Inferior parietal cortex (tissue), 1 donor: ENCODE data around the gene TRAP1.

Experiments used
- DNase-seq: peaks from one replicate; pipeline ENCODE4 v3.0.0-alpha.2; 2016; ENCODE audit errors: extremely low spot score

Gene TRAP1

DNA sequence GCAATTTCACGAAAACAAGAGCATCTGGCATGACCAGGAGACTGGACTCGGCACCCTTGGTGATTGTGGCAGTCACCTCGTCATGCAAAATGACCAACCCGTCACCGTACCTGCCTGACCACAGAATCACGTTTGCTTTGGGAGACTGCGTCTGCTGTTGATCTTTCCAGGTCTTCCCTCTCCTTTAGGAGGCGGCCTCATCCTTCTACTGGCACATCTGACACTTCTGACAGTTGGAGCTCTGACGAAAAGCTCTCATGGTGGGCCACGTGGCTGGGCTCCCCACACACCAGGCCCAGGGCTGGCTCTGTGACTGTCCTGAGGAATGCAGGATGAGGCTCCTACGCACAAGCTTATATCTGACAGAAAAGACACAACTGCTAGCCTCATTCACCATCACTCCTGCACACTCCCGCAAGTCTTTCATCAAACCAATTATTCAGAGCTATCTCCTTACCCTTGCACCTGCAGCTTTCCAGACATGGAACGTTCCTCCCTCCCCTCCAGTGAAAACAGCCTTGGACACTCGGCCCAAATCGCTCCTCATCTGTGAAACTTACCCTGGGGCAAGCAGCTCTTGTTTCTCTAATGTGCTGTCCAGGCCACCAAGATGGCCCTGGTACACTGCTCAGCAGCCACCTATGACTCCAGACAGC lies 3.6 kb downstream of the TRAP1 start:
- DNase-seq = no peak

DNA sequence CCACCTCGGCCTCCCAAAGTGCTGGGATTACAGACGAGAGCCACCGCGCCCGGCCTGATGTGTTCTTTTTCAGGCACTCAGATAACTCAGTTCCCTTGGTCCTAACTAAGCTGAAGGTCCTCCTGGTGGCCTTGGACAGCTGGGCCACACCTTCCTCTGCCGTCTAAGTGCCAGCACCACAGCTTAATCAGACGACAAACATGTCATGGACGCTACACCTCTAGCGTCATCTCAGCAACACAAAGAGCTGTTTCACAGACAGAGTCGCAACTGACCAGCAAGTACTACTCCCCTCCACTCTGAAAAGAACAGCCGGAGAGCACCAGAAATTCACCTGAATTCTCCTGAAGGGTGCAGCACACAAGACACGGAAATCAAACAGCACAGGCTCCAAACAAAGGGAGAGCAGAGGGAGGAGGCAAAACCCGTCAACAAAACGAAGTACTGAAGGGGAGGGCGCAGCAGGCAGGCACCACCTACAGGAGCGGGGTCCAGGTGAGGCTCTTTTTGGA lies 4.4 kb downstream of the TRAP1 start:
- DNase-seq = no peak

DNA sequence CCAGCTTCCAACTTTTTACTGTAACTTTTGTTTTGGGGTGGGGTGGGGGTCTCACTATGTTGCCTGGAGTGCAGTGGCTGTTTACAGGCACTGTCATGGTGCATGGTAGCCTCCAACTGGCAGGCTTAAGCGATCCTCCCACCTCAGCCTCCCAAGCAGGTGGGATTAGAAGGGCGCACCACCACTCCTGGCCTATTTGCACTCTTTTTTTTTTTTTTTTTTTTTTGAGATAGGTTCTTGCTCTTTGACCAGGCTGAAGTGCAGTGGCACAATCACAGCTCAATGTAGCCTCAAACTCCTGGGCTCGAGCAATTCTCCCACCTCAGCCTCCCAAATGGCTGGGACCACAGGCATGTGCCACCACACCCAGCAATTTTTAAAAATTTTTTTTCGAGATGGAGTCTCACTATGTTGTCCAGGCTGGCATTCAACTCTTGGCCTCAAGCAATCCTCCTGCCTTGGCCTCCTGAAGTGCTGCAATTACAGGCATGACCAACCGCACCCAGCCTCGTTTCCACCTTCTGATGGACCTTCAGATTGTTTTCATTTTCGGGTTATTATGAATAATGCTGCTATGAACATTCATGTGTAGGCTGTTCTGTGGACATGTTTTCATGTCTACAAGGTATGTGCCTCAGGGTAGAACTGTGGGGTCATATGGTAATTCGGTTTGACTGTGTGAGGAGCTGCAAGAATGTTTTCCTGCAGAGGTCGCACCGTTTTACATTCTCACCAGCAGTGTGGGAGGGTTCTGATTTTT lies 10.9 kb downstream of the TRAP1 start:
- no peak for DNase-seq

DNA sequence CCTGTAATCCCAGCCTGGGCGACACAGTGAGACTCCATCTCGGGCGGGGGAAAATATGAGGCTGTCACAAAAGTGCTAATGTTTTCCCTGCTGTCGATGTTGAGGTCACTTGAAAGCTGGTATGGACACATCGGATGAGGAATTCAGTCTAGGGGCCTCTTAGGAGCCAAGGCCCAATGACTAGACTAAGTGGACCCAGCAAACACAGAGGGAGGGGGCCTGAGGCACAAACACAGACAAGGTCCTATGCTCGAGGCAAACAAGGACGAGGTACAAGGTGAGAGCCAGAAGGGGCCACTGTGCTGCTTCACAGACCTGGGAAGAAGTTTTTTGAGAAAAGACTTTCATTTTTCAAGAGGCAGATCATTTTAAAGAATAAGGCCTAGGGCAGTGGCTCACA lies 15.2 kb downstream of the TRAP1 start:
- no peak for DNase-seq

DNA sequence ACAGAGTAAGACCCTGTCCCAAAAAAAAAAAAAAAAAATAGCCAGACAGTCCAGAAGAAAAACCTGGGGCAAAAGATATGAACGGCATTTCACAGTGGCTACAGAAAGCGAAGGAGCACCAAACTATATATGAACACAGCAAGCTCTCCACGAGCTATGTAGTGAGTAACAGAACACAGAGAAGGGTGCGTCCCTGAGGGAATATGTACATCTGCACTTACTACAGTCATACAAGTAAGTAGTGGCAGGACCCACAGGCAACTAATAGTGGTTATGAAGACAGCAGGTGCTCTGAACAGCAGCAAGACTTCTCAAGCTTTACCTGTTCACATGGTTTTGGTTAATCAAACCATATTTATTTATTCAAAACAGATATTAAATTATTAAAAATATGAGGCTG lies 15.8 kb downstream of the TRAP1 start:
- DNase-seq = no peak

DNA sequence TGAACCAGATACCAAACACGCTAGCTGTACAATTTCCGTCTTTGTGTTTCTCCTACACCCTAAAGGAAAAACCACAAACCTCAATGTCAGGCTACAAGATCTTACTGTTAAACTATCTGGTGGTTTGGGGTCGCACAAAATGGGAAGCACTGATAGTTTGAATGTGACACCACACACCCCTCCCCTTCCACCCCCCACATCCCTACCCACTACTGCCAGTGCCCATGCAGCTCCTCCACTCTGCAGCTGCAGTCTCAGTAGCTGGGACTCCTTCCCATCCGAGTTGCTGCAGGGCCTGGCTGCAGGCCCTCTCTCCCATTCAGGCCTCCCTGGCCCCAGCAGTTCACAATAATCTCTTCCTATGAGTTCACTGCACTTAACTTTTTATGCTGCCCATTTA lies 18.4 kb downstream of the TRAP1 start:
- DNase-seq = no peak

DNA sequence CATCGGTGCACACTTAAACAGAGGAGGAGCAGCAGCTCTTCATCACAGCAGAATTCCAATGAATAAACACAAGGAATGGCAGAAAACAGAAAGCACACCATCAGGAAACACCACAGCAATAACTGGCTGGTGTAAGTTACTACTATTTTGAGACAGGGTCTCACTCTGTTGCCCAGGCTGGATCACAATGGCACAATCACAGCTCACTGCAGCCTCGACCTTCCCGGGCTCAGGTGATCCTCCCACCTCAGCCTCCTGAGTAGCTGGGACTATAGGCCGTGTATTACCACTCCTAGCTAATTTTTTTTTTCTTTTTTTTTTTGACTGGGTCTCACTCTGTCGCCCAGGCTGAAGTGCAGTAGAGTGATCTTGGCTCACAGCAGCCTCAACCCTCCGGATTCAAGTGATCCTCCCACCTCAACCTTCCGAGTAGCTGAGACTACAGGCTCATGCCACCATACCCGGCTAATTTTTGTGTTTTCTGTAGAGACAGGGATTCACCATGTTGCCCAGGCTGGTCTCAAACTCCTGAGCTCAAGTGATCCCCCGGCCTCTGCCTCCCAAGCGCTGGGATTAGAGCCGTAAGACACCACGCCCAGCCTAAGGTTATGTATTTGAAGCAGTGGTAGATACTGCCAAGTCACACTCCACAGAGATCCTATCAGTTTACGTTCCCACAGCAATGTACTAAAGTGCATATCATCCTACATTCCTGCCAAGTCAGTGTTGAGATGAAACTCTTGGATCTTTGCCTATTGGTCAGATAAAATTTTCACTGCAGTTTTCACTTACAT lies 20.7 kb downstream of the TRAP1 start:
- DNase-seq = peak; percentile 16

DNA sequence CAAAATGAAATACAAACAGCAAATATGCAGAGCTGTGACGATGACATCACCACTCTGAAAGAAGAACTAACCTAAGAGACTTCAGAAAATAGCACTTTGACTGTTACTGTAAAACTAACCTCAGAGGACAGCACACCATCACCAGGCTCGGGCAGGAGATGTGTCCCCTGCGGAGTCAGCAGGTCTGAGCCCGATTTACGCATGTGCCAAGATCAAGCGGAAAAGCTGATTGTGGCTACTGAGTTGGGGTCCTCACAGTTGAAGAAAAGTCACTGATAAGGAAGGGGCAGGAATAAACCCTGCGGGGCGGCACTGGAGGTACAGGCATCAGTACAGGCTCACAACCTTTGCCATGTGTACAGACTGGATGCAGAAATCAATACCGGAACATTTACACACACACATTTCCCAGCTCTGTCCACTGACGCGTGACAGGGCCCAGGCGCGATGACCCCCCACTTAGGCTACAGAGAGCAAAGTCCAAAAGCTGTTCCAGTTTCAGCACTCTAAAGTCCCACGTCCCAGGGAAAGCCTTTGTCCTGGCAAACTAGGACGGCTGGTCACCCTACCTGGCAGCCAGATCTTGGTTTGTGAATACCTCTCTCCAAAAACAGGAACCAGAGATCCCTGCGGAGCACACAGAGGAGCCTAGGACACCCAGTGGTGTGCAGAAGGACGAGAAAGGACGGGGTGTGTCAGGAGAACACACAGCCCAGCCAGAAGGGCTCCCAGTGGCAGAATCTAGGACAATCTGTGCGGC lies 21.5 kb downstream of the TRAP1 start:
- DNase-seq = no peak

DNA sequence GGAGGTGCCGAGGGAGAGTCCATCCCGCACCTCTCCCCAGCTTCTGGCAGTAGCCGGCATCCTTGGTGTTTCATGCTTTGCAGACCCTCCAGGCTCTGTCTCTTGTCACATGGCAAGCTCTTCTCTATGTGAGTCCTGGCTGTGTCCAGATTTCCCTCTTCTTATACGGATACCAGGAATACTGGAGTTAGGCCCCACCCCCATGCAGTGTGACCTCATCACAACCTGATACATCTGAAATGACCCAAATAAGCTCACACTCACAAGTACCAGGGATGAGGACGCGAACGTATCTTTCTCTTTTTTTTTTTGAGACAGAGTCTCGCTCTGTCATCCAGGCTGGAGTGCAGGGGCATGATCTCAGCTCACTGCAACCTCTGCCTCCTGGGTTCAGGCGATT lies 23.3 kb downstream of the TRAP1 start:
- DNase-seq = no peak

DNA sequence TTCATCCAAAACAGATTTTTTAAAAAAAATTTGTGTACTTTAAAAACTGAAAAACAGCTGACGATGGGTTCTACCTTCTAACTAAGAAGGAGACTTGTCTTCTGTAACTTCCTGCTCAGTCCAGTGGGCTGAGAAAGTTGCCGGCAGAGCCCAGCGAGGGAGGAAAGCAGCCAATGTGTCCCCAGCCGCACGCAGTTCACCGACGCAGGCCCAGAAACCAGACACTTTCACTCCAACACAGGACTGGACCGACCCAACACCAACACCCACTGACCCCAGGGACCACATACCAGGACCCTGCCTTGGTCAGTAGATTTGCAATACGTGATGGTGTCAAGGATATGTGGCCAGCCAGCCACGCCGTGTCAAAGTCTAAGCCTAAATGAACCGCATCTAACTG lies 25.6 kb downstream of the TRAP1 start:
- DNase-seq = no peak

DNA sequence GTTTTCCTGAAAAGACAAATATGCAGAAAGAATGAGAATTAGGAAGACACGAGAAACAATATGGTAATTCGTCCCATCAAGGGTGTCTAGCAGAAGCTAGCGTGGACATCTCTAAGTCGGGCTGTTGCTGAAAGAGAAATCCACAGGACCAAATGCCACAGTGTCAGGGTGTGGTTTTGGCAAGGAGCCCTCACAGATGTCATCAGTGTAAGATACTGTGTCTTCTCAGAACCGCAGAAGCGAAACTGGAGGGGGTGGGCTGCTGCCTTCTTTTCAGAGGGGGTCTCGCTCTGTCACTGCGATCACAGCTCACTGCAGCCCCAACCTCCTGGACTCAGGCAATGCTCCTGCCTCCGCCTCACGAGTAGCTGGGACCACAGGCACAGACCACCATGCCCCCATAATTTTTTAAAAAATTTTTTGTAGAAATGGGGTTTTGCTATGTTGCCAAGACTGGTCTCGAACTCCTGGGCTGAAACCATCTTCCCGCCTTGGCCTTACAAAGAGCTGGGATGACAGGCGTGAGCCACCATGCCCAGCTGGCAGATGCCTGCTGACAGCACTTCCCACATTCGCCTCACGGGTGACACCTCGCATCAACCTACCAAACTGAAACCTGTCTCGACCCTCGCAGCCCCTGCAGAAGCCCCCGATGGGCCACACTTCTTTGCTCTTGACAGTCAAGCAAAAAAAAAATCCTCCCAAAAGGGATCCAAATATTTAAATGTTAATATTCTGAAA lies 26.2 kb downstream of the TRAP1 start:
- DNase-seq = no peak

DNA sequence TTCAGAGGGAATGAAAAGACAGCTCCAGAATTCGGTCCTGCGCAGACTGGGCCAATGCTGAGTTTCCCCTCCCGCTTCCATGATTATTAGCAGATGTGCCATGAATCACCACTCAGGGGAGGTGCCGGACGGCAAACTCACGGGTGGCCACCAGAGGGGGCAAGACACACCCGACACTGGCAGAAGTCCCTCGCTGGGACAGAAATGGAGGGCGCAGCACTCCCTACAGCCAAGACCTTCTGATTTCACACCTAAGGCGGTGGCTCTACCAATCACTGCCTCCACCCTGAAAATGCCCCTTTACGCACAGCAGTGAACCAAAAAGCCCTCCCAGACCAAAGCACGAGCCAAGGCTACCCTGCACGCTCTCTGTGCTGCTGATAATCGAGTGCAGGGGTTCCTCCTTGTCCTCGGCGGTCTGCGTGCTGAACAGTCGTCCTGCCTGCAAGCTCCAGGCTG lies 26.8 kb downstream of the TRAP1 start:
- DNase-seq = peak; percentile 91

DNA sequence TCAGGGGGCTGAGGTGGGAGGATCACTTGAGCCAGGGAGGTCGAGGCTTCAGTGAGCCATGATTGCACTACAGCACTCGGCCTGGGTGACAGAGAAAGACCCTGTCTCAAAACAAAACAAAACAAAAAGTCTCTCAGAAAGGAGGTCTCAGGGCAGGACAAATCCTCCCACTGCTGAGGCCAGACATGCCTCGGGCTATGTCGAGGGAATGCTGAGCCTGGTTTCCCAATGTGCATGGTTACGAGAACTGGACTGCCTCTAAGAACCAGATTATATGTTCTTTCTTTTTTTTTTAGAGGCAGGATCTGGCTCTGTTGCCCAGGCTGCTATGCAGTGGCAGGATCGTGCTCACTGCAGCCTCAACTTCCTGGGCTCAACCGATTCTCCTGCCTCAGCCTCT lies 27.6 kb downstream of the TRAP1 start:
- DNase-seq = no peak

DNA sequence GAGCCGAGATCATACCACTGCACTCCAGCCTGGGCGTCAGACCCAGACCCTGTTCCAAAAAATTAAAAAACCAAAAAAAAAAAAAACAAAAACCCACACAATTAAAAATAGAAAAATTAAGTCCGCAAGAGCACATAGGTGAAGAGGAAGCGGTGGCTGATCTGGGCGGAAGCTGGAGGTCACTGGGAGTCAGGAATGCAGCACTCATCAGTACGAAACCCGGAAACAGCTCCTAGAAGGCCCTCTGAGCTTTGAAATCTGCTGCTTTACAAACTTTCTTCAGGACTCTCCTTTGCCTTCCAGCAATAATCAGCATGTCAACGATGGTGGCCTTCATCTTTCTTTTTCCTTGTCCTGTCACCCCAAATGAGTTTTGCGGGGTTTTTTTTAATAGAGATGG lies 29.5 kb downstream of the TRAP1 start:
- DNase-seq = no peak

DNA sequence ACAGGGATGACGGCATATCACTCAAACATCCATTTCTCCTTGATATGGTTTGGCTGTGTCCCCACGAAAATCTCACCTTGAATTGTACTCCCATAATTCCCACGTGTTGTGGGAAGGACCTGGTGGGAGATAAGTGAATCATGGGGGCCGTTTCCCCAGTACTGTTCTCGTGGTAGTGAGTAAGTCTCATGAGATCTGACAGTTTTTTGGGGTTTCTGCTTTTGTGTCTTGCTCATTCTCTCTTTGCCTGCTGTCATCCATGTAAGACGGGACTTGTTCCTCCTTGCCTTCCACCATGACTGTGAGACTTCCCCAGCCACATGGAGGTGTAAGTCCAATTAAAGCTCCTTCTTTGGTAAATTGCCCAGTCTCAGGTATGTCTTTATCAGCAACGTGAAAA lies 30.3 kb downstream of the TRAP1 start:
- no peak for DNase-seq

DNA sequence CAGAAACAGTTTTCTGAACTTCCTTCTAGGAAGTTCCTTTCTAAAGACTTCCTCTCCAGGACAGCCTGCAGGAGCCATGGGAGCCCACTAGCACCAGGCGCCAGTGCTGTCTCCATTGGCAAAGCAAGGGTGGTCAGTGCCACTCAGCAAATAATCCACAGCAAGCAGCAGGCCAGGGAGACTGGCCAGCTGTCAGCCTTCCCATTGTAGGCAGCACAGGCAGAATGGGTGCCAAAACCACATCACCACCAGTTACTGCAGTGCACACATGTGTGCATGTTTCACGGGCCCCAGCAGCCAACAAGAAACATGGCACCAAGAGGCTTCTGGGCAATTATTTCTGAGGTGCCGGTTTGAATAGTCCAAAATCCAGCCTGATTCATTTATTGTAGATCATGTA lies 36.1 kb downstream of the TRAP1 start:
- DNase-seq = peak; percentile 16

DNA sequence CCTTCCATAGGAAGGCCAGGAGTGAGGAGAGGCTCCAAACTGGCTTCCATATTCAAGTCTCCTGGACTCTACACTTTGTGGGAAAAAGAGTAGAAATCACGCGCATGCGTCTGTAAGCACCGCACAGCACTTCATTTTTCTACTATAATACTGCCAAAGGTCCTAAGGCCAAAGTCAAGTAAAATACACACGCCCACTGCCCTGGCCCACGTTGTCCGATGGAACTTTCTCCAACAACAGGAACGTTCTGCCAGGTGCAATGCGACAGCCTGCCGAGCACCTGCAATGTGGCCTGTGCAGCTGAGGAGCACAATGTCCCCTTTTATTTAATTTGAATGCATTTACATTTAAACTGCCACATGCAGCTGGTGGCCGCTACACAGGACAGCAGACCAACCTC lies 39.3 kb downstream of the TRAP1 start:
- no peak for DNase-seq

DNA sequence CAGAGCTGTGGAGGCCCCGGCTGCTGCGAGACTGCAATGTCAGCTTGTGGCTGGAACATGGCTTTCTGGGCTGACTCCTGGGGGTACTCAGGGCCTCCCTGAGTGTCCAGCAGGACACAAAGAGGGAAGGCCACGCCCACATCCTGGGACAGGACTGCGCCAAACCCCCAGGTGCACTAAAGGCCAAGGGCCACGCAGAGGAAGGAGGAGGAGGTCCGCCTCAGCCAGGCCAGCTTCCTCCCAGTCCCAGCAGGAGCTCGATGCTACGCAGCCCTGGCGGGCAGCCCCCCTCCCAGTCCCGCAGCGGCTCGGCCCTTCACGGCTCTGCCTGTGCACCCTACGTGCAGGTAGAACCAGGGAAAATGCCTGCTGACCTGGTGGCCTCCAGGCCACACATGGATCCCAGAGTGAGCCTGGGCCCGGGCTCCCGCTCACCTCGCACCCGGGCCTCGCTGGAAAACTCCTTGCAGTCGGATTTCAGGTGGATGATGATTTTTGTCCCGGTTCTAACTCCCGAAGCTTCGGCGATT lies 41.7 kb downstream of the TRAP1 start:
- DNase-seq = no peak

DNA sequence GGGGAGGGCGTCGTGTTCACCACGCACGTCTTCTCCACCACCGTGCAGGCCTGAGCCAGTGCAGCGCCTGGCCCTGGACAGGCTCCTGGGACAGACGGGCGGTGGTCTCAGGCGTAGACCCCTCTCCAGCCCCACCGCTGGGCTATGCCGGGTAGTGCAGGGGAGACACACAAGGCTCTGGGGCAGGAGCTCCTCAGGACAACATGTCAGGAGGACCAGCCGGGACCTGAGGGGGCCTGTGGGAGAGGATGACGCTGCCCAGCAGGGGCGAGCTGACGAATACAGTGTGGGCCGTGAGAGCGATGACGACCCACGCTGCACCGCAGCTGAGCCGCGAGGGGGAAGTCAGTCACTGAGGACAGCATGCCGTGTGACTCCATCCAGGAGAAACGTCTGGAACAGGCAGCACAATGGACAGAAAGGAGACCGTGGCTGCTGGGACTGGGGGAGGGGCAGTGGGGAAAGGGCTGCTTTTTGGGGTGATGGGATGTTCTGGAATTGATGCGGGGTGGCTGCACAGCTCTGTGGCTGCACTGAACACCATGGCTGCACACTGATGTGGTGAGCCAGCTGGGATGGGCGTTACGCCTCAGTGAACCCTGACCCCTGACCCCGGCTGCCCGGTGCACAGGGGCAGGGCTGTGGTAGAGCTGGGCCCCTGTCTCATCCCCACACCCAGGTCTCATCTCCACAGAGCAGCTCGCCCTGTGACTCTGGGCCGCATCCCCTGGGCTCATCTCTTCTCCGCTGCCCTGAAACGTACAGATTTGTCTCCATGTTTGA lies 42.6 kb downstream of the TRAP1 start:
- DNase-seq = no peak
